Measurements from ENCODE around the gene RAB4A.
"Not testable (repeated sequence)": the region's sequence is repeated elsewhere in the genome, so short reads cannot be mapped to it uniquely, and the experiment has no call there.

The RAB4A gene

DNA sequence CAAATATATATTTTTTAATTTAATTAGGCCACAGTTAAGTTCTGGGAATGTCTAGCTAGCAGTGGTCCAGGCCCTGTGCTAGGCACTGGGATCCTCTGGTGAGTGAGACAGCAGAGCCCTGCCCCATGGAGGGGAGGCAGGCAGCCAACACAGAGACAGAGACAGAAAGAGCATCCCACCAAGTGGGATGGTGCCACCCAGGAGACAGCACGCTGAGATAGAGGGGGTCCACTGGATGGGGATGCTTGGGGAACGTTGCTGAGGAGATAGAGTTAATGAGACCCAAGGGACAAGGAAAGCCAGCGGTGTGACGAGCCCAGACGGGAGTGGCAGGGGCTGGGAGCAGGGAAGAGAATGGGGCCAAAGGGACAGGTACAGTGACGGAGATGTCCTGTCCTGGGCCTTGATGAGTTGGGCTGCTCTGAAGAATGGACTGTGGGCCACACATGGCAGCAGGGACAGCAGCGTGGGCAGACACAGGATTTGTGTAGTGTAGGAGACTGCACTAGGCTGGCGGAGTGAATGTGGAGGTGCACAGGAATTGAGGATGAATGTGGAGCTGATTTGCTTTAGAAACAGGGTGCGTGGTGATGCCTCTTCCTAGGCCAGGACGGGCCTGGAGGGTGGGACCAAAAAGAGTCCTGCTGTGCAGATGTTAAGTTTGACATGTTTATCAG, 22.8 kb downstream of the RAB4A start:
- in situ Hi-C loops (cut with HindIII; ENCODE audit: low sequenced_read_pairs), result no loop called here

DNA sequence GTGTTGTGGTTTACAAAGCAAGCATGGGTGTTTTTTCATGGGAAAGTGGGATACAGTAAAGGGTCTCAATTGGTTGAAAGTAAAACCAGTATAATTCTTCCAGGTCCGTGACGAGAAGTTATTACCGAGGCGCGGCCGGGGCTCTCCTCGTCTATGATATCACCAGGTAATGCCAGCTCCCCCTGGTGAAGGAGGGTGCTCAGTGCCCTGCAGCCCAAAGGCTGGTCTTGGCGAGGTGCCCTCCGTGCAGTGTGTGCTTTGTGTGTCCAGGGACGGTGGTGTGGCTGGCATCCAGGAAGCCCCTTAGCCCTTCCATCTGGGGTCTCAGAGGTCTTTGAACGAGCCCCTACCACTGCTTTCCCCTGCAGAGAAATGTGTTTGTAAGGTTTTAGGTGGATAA, 24.8 kb downstream of the RAB4A start:
- in situ Hi-C loops (cut with HindIII; ENCODE audit: low sequenced_read_pairs), result no loop called here

DNA sequence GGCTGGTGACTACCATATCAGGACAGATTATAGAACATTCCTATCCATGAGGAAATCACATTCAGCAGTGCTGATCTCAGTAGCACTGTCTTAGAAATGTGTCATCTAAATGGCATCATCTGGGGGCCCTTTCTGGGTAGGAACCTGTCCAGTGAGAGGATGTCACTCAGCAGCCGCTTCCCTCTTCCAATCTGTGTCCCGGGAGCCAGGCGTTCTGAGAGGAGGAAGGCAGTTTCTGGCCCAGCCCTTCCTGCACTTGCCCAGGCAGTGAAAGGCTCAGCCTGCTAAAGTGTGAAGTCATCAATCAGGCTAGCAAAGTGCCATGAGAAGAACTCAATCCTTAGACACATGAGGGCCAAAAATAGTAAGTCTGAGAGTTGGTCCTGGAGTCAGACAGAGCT, 25.6 kb downstream of the RAB4A start:
- in situ Hi-C loops (cut with HindIII; ENCODE audit: low sequenced_read_pairs), result no loop called here

DNA sequence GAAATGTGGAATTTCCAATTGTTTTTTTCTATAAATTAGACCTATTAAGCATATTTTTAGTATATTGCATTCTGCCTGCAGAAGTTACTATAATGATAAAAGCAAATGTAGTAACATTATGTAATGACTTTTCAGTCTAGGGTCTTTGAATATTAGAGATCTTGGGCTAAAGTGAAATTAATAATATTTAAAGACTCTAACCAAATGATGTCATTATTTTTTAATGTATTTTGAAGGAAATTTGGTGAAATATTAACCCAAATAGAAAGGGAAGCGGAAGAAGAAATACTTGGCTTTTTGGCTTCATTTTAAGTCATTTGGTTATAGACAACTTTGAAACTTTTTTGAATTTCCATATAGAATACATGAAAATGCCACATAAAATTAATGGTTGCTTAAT, 26.8 kb downstream of the RAB4A start:
- in situ Hi-C loops (cut with HindIII; ENCODE audit: low sequenced_read_pairs), result no loop called here

DNA sequence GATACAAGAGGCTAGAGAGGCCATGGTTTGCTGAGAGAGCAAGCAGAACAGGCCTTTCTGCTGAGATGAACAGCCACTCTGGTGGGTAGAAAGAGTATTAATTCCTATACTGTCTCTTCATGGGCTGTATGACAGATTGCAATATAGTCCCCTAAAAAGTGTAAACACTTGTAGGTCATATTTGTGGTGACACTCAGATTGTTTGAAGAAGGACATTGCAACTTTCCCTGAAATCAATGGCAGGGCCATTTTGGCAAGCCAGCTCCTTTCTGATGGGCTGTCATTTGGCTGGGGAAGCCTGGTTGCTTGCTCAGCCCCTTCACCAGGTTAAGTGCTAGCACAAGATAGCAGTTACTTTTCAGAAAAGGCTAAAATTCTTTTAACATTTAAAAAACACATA, 27.5 kb downstream of the RAB4A start:
- in situ Hi-C loops (cut with HindIII; ENCODE audit: low sequenced_read_pairs), result no loop called here

DNA sequence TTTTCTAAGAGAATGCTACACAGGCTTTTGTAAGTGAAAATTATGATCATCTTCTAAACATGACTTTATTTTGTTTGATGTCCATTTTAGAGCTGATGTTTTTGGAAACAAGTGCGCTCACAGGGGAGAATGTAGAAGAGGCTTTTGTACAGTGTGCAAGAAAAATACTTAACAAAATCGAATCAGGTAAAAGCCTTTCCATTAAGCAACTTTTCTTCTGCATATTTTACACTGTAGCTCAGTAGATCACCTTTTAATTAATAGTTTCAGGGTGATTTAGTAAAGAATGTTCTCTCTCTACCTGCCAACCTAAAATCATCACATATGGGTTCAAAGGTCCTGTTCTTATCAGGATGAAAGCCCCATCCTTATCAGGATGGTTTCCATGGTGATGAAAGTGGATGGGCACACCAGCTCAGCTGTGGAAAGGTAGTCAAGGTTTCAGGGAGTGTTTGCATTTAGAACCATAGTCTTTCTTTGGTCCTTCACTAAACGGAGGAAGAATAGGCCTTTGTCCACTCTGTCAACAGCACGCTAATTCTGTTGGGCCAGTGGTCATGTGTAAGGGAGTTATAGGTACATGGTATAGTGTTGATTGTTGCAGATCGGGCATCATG, 28.1 kb downstream of the RAB4A start:
- in situ Hi-C loops (cut with HindIII; ENCODE audit: low sequenced_read_pairs), result no loop called here

DNA sequence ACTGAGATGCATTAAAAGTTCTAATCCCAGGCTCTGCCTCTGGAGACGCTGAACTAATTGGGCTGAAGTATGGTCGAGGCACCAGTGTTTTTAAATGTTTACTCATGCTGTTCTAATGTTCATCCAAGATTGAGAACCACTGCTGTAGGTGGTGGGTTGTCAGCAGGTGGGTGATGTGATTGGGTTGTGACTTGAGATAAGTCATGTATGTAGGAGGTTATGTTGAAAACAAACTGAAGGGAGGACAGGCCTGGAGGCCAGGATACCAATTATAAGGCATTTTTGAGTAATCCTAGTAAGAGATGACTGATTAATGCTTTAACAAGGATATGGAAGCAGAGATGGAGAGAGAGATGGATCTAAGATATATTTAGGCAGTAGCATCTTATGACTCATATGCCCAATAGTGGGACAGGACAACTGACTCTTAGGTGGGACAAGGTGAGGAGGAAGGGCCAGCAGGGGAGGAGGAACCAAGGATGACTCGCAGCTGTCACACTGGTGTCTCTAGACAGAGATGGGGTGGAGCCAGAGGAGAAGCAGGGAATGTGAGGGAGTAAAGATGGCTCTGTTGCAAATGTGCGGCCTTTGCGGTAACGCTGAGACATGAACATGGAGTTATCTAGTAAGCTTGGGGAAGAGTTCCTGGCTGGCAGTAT, 29.3 kb downstream of the RAB4A start:
- in situ Hi-C loops (cut with HindIII; ENCODE audit: low sequenced_read_pairs), result no loop called here

DNA sequence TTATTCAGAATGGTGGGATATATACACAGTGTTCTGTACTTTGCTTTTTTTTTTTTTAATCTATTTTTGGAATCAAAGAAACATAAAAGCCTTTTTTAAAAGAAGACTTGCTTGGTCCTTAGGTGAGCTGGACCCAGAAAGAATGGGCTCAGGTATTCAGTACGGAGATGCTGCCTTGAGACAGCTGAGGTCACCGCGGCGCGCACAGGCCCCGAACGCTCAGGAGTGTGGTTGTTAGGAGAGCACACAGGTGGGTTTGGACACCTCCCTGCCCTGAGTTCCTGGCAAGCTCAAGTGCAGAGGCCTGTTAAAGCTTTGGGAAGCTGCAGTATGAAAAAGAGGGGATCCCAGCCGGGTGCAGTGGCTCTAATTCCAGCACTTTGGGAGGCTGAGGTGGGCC, 31.8 kb downstream of the RAB4A start:
- in situ Hi-C loops (cut with HindIII; ENCODE audit: low sequenced_read_pairs), result no loop called here

DNA sequence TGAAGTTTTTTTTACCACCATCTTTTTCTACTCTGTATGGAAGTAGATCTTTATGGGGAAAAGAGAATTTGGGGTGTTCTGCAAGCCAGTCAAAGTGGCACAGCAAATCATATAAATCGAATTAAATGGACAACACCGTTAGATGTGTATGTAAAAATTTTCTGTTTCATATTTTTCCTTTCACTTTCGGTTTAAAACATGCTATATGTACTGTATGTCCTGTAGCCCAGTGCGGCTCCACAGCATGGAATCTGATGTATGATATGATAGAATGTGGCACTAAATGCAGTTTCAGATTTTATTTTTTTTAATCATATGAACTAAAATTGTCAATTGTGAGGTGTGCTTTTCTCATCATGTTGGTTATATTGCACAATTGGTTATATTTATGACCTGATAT, 32.9 kb downstream of the RAB4A start:
- in situ Hi-C loops (cut with HindIII; ENCODE audit: low sequenced_read_pairs), result no loop called here

DNA sequence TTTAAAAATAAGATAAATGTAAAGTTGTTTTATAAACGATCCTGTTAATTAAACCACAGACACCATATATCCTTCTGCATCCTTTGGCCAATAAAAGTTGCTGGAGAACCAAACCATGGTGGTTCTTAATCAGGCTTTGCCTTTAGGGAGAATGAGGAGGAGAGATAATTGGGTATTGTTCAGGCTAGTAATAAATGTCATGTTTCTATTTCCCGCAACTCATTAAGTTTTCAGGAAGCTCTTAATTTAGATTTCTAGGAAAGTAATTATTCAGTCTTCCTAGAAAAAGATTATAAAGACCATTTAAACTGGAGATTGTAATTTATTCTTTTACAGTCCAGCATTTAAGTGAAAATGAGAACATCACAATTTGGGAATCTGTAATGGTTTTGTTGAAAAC, 34.5 kb downstream of the RAB4A start:
- in situ Hi-C loops (cut with HindIII; ENCODE audit: low sequenced_read_pairs), result no loop called here

DNA sequence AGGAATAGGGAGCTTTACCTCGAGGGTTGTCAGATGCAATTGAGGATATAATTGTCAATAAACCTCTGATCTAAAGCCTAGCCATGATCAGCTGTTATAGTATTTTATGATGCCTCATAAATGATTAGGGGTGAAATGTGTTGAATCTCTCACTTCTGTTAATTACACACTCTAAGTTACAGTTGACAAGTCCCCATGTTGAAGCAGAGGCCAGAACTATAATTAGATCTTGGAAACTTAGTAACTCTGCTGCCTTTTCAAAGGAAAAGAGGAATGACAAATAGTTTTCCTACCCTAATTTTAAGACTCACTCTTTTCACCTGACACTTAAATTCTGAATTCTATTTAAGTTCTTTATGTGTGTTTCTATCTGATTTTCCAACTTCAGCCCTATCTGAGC, 38.2 kb downstream of the RAB4A start:
- in situ Hi-C loops (cut with HindIII; ENCODE audit: low sequenced_read_pairs), result no loop called here

DNA sequence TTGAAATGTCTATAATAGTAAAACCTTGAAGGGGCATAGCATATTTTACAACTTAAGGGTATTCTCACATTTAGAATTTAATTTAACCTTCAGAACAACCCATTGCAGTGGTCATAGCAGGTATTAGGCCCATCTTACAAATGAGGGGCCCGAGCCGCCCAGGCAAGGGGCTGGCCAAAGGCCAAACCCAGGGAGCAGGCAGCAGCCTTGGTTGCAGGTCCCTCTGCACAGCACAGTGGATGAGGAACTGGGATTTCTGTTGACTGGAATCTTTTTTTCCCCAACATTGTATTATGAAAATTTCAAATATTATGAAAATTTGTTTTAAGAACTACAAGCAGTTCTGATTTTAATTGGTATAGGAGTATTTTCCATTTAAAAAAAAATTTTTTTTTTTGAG, 38.8 kb downstream of the RAB4A start:
- in situ Hi-C loops (cut with HindIII; ENCODE audit: low sequenced_read_pairs), result no loop called here

DNA sequence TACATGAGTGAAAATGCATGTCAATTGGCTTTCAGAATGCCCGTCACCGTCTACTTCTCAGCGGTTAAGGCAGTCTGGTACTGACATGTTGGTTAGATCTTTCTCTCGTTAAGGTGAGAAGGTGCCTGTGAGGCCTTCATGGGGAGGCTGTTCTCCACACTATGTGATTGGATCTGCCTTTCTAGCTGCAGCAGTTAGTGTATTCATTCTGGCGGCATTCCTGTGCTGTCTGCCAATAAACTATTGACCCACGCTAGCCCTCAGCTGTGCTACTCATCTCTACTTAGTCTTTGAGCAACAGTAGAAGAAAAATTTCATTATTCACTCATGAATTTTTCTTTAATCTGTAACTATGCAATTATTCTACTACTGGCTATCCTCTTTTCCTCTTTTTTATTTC, 39.9 kb downstream of the RAB4A start:
- in situ Hi-C loops (cut with HindIII; ENCODE audit: low sequenced_read_pairs), result no loop called here

DNA sequence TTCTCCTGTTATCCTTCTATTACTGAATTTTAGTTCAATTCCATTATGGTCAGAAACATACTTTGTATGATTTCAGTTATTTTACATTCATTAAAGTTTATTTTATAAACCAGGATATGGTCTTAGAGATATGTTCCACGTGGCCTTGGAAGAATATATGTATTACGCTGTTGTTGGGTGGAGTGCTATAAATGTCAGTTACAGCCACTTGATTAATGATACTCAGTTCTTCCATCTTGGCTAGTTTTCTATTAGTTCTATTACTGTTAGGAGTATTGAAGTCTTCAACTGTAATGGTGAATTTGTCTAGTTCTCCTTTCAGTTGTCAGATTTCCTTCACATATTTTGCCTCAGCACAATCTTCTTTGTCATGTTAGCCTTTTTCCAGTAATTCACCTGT, 45.3 kb downstream of the RAB4A start:
- in situ Hi-C loops (cut with HindIII; ENCODE audit: low sequenced_read_pairs), result no loop called here

DNA sequence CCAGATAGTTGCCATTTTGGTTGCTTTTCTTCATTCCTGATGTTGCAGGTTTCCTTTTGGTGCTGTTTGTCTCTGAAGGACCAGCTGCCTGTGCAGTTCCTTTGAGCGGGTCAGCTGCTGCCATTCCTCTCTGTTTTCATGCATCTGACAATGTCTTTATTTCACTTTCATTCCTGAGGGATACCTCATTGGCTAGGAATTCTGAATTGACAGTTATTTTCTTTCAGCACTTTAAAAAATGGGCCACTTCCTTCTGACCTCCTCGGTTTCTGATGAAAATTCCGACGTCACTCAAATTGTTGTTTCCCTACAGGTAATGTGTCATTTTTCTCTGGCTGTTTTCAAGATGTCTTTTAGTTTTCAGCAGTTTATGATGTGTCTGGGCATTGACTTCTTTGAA, 47.1 kb downstream of the RAB4A start:
- in situ Hi-C loops (cut with HindIII; ENCODE audit: low sequenced_read_pairs), result no loop called here

DNA sequence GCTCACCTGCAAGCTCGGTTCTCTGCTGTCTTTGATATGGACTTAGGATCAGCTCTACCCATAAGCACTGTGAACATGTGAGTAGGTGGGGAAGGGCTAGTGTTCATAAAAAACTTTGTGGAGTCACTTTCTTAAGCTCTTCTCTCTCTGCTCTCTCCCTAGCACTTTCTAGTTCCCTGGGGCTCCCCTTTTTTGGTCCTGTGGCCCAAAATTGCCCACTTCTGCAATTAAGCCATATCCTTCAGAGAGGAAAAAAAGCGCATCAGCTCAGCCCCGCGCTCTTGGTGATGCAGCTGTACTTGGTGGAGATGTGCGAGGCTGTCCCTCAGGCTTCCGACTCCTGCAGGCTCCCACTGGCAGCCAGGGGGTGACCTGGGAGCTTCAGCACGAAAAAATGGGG, 48.6 kb downstream of the RAB4A start:
- in situ Hi-C loops (cut with HindIII; ENCODE audit: low sequenced_read_pairs), result no loop called here

DNA sequence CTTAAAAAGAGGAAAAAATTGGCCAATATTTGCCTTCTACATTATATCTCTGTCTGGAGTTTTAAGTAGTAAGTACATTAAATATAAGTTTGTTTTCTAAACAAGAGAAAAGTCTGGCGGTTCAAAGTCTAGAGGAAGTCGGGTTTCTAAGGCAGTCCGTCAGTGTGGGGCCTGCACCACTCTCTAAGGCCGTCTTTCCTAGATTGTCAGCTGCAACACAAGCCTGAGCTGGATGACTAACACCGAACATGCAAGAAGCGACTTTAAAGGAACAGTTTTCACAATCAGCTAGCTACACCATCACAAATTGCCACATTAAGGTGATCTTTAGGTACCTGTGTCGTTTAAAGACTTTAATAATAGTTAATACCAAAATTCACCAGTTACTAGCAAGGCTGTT, 52.3 kb downstream of the RAB4A start:
- in situ Hi-C loops (cut with HindIII; ENCODE audit: low sequenced_read_pairs), result no loop called here

DNA sequence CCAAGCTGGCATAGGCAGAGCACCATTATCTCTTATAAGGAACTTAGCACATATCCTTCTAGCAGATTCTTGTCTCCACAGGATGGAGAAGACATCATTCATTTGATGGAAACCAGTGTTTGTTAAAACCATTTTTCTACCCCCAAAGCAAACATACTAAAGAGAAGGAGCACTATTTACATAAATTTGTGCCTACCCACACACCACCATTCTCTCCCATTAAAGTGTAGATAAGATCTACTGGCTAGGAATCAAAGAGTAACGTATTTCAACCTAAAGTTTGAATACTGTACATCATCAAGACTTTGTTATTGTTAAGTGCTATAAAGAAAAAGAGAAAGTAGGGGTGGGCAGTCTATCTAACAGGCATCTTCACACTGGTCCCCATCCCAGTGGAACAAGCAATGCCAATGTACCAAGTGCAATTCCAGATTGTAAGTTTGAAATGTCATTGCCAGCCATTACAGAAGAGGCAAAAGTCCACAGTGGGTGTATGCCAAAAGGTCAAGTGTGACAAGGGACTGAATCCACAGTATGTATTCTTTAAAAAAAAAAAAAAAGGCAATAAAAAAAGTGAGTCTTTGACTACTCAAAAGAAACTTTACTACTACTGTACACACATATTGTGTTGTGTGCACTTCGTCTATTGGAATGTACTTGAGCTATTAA, 53.1 kb downstream of the RAB4A start:
- in situ Hi-C loops (cut with HindIII; ENCODE audit: low sequenced_read_pairs), result no loop called here

DNA sequence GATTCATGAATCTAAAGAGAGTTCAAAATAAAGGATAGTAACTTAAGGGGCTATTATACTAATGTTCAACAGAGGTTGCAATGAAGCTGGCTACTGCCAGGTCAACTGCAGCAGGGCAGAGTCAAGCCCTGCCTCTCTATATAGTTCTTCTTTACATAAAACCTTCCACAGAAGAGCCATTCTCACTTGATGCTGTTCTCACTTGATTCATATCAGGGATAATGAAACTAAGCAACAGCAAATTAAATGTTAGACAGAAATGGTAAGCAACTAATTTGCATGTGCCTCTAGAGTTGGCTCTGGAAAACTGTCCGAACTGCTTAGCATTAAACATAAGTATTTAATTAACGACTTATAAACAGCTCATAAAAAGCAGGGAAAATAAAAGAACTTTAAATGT, 54.5 kb downstream of the RAB4A start:
- in situ Hi-C loops (cut with HindIII; ENCODE audit: low sequenced_read_pairs), result no loop called here

DNA sequence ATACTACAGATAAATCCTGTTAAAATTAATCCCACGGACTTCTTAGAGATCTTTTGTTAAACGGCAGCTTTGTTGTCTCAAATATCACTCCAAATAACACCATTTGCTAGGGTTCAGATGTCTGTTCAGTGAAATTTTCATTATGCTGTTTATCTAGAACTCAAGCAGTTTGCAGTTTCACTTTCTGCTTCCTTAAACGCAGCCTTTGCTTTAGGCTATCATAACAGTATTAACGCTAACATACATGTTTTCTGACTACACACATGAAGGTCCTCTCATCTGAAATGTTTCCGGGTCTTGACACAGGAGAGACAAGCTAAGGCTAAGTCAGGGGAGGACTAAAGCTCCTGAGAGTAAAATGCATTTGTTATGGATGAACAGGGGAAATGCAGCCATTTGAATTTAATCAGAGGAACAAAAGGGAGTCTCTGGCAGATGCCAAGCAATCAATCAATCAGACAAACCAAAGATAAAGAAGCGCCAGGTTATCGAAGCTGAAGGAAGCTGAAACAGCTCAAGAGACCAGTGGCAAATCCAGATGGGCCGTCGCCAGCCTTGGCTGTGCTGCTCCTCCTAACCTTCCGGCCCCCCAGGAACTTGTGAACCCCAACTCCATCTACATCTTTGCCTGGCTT, 55.1 kb downstream of the RAB4A start:
- in situ Hi-C loops (cut with HindIII; ENCODE audit: low sequenced_read_pairs), result no loop called here

DNA sequence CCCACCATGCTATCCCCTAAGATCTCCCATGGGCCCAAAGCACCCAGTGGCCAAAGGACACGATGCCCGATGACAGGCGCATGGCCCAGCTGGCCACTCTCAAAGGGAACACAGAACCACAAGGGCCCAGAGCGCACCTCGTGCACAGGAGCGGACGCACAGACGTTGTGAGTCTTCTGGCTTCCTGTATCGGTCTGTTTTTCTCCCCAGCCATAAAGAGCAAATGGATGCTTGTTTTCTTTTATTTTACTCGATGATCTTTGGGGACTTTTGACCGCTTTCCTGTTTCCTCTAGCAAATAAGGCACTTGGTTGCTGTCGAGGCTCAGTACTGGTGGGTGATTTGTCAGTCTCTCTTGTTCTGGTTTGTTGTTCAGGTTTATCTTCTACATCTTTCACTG, 55.7 kb downstream of the RAB4A start:
- in situ Hi-C loops (cut with HindIII; ENCODE audit: low sequenced_read_pairs), result no loop called here

DNA sequence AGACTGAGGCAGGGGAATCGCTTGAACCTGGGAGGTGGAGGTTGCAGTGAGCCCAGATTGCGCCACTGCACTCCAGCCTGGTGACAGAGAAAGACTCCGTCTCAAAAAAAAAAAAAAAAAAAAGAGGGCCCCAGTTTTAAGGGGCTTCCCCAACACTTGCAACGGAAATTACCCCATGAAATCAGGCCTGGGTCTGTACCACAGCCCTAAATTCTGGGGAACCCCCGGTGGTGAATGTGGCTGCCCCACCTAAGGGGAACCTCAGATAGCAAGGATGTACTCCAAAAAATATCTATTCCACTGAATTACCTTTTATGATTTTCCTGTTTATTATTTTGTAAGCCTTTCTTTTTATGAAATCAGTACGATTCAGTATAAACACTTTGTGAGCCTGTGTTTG, 56.9 kb downstream of the RAB4A start:
- in situ Hi-C loops (cut with HindIII; ENCODE audit: low sequenced_read_pairs), result not testable (repeated sequence)
